HG03135 (cell line): Measurements from ENCODE around the gene COL17A1.

Experiments
- ATAC-seq: cut with Tn5 transposase; IDR thresholded peaks from one replicate; pipeline ENCODE4 v1.9.1; 2021; ENCODE audit warnings: mild to moderate bottlenecking, moderate library complexity; ENCODE audit not compliant: unreplicated experiment

Gene COL17A1

DNA sequence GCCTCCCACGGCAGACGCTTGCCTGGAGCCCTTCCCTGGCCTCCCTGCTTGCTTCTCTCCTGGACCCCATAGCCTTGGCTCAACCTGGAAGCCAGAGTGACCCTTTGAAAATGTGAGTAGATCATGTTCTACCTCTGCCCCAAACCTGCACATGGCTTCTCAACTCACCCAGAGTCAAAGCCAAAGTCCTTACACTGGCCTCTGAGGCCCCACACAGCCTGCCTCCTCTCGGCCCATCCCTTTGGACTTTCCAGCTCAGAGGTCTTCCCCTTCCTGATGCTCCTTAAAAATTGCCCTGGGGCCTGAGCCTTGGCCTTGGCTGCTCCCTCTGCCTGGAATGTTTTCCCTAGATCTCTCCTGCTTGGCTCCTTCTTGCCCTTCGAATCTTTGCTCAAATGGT lies 32.5 kb downstream of the COL17A1 start:
- no peak for ATAC-seq

GRCh38 chr10:104052431-104052830 lies 33.2 kb downstream of the COL17A1 start:
- no peak for ATAC-seq

- ATAC-seq, result no peak
Measured at GRCh38 chr10:104049504-104050250, 36.0 kb downstream of the COL17A1 start.

GRCh38 chr10:104046651-104047050 lies 39.0 kb downstream of the COL17A1 start:
- ATAC-seq, result no peak

GRCh38 chr10:104045151-104046089 lies 40.3 kb downstream of the COL17A1 start:
- no peak for ATAC-seq

GRCh38 chr10:104043854-104044253 lies 41.8 kb downstream of the COL17A1 start:
- no peak for ATAC-seq

- no peak for ATAC-seq
Measured at GRCh38 chr10:104043185-104043830, 42.4 kb downstream of the COL17A1 start.

DNA sequence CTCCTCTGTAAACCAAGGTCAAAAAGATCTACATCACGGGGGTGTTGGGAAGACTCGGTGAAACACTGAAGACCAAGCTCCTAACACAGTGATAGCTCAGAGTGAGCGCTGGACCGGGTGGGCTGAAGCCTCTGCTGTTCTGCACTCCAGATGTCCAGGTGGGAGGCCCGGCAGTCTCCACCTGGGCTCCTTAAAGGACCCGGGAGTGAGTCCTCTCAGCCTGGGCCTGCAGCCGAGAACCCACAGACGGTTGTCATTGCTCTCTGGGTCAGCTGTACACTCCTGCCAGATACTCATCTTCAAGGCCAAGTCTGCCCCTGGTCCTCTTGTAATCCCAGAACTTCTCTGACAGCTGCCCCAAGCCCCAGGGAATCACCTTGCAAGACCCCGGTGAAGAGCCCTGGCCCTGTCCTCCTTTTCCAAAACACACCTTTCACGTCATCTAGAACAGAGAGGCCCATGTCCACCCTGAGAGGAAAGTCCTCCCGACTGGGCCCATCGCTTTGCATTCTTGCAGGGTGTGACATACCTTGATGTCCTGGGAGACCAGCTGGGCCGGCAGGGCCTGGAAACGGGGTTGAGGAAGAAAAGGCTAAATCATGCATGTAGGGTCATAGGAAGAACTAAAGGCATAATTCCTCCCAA lies 43.7 kb downstream of the COL17A1 start:
- ATAC-seq, result no peak

DNA sequence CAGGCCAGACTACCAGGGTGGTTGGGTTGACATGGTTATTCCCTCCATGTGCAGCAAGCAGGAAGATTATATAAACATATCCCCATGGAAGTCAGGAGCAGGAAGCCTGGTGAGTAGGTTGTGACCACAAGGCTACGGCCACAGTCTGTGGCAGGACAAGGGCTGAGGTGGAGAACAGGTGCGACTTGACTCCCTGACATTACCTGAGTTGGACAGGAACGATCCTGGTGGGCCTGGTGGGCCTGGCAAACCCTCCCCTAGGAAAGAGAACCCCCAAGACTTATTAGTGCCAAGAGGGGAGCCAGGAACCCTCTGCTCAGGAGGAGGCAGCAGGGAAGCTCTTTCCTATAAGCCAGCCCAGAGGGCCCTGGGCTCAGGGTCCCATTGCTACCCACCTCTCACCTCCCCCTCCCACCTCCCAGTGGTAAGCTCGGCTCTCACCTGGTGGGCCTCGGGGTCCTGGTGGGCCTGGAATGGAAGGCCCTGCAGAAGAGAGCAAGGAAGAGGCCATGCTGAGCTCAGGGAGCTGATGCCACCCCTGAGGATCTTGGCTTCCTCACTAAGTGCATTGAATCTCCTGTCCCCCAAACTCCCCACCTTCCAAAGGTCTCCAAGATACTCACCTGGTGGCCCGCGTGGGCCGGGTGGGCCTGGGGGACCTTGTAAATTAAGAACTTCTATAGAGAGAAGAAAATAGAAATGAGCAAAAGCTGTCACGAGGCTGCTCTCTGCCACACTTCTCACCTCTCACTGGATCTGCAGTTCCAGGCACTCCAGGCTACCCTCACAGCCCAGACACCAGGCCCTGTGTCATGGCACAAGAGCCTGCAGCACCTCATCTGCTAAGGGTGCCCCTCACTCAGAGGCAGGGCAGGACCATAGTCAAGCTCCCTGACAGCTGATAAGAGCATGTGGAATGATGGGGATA lies 44.6 kb downstream of the COL17A1 start:
- ATAC-seq, result no peak

DNA sequence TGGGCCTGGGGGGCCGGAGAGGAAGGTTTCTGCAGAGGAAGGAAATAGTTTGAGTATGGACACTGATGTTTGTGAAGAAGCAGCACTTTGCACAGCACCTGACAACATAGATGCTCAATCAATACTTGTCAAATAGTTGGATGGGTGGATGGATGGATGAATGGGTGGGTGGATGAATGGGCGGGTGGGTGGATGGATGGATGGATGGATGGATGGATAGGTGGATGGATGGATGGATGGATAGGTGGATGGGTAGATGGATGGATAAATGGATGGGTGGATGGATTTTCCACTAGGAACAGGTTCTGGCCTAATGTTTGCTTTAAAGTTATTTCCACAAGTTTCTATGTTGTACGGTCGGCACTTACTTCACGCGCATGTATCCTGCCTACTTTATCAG lies 45.3 kb downstream of the COL17A1 start:
- ATAC-seq, result no peak

DNA sequence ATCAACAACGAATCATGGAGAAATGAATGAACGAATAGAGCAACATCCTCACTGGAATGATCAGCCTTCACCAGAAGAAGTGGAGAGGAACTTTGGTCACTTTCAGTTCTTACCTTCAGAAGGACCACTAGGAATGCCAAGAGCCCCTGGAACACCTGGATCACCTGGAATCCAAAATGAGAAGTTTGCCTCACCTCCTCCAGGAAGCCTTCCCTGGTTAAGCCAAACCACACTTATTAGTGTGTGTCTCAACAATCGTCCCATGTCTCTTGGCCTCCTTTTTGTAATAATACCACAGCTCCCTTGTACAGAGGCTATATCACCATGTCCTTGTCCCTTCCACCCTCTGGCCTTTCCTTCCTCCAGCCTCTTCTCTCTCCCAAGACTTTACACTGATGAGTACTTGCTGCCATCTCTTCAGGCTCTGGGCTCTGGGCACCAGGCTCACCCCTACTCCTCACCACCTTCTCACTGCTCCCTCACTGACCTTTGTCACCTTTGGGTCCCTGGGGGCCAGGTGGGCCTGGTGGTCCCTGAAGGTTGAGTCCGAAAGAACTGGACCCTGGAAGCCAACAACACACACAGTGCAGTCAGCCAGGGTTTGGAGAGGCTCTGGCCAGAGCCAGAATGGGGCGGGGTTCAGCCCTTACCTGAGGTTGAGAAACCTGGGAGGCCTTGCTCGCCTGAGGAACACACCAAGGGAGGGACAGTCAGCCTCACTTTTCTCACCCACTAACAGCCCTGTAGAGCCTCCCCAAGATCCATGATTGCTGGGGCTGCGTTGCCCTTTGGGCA lies 46.5 kb downstream of the COL17A1 start:
- ATAC-seq, result no peak

DNA sequence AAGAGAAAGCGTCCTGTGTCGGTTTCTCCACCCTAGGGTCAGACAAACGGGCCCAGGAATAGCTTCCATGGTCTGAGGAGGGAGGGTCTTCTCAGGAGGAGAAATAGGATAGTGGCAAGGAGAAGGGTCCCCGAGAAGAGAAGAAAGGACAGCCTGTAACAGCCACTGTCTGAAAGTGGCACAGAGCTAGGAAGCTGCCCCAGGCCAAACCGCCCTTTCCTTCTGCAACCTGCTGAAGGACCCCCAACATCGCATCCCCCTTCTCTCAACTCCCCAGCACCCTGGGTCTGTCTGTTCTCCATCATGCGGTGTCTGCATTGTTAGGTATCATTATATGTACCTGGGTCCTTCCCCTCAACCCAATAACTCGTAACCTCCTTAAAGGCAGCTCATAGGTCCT lies 47.1 kb downstream of the COL17A1 start:
- no peak for ATAC-seq

- no peak for ATAC-seq
Measured at GRCh38 chr10:104037261-104037951, 48.3 kb downstream of the COL17A1 start.

GRCh38 chr10:104036518-104037260 lies 49.0 kb downstream of the COL17A1 start:
- no peak for ATAC-seq

GRCh38 chr10:104036069-104036384 lies 49.7 kb downstream of the COL17A1 start:
- ATAC-seq, result no peak

DNA sequence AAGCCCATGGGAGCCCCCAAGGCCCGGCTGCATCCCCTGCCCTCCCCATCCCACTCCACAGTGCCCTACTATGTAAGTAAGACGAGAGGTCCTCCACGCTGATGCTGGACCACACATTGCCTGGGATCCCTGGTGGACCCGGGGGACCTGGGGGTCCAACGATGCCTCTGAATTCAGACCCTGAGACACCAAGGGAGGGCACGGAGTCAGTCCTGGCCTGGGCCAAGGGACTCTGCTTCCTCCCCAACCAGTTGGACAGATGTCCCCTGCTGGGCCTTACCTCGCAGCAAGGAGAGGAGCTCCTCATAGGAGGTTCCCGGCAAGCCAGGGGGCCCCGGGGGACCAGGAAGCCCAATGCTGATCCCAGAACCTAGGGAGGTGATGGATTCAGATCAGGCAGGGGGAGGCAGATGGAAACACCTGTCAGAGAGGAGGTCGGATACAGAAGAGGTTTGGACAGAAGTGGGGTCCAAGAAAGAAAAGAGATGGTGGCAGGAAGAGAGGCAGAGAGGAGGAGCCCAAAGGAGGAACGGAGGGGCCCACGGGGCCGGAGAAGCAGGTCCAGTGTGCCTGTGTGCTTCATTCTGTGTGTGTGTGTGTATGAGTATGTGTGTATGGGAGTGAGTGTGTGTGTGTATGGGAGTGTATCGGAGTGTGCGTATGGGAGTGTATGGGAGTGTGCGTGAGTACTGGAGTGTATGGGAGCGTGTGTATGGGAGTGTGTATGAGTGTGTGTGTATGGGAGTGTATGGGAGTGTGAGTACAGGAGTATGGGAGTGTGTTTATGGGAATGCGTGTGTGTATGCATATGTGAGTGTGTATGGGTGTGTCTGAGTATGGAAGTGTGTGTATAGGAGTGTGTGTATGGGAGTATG lies 50.2 kb downstream of the COL17A1 start:
- no peak for ATAC-seq
